AG09309 (cell line): ENCODE data around the gene MYT1.

Experiments used
- DNase-seq: peaks from one replicate; pipeline ENCODE4 v3.0.0-alpha.2; 2010; ENCODE audit warnings: low read depth
- H3K4me3 ChIP-seq: 2 replicates; pipeline ENCODE4 v1.5.1; 2011; ENCODE audit warnings: mild to moderate bottlenecking, low read depth, low read length, moderate library complexity; ENCODE audit not compliant: control insufficient read depth
- CTCF ChIP-seq: IDR thresholded peaks from 2 replicates; pipeline ENCODE4 v1.5.1; 2011; ENCODE audit warnings: mild to moderate bottlenecking, low read depth, low read length, inconsistent platforms; ENCODE audit not compliant: insufficient read depth, control insufficient read depth; ENCODE audit errors: missing control alignments

MYT1 gene

GRCh38 chr20:64225171-64225595 is 60.9 kb downstream of the MYT1 start:
- no peak for DNase-seq
- H3K4me3 ChIP-seq: no peak overlapping the region
- TF ChIP-seq CTCF: no peak

GRCh38 chr20:64225828-64226598 is 61.8 kb downstream of the MYT1 start:
- H3K4me3 ChIP-seq: no peak overlapping the region
- TF ChIP-seq CTCF: no peak
- DNase-seq: no peak

GRCh38 chr20:64226686-64227580 is 62.7 kb downstream of the MYT1 start:
- no peak for TF ChIP-seq CTCF
- H3K4me3 ChIP-seq: no peak overlapping the region
- DNase-seq: no peak

- H3K4me3 ChIP-seq: no peak overlapping the region
- TF ChIP-seq CTCF: no peak
These were observed 63.9 kb downstream of the MYT1 start for GRCh38 chr20:64228086-64228653.

GRCh38 chr20:64228751-64229506 is 64.7 kb downstream of the MYT1 start:
- no peak overlapping the region for H3K4me3 ChIP-seq
- DNase-seq: no peak
- TF ChIP-seq CTCF: no peak

More at GRCh38 chr20:64228086-64228653, 63.9 kb downstream of the MYT1 start:
- DNase-seq: no peak
